Calu3 (cell line): ENCODE results near the gene OR51E2. TPM values are rescaled to one million over a fixed set of nuclear protein-coding genes. Genes with fewer than 3 reads are reported as not detected.

Source experiments
- BruUV-seq: library from RNA; stranded (reverse); fragments of 400-500 nt; replicated peaks from 2 replicates; lab custom pipeline; 2021; lab: Mats Ljungman, UMichigan
- CTCF ChIA-PET: fragments of 300-600 bp; sonication (Branson Sonifier 250); formaldehyde crosslinking; loops from one replicate; lab custom pipeline; 2022; ENCODE audit warnings: antibody characterized with exemption; lab: Charles Lee
- DNase-seq: peaks from one replicate; pipeline ENCODE4 v3.0.0; 2022
- H3K27ac Mint-ChIP-seq: one replicate; pipeline ENCODE4 v1.8.0; 2022; ENCODE audit warnings: mixed read lengths; ENCODE audit not compliant: unreplicated experiment
- H3K27me3 Mint-ChIP-seq: one replicate; pipeline ENCODE4 v1.8.0; 2022; ENCODE audit warnings: mixed read lengths; ENCODE audit not compliant: unreplicated experiment
- H3K36me3 Mint-ChIP-seq: one replicate; pipeline ENCODE4 v1.8.0; 2022; ENCODE audit warnings: mild to moderate bottlenecking, moderate library complexity, mixed read lengths; ENCODE audit not compliant: insufficient read depth, unreplicated experiment
- H3K4me1 Mint-ChIP-seq: one replicate; pipeline ENCODE4 v1.8.0; 2022; ENCODE audit warnings: mild to moderate bottlenecking, low read depth, mixed read lengths; ENCODE audit not compliant: unreplicated experiment
- H3K4me3 Mint-ChIP-seq: one replicate; pipeline ENCODE4 v1.8.0; 2022; ENCODE audit warnings: mild to moderate bottlenecking, low read depth, moderate library complexity, mixed read lengths; ENCODE audit not compliant: unreplicated experiment
- H3K9me3 Mint-ChIP-seq: one replicate; pipeline ENCODE4 v1.8.0; 2022; ENCODE audit warnings: low read depth, mixed read lengths; ENCODE audit not compliant: unreplicated experiment
- CTCF ChIP-seq: fragments of 200-600 bp; IDR thresholded peaks from one replicate; pipeline ENCODE4 v1.8.0; 2022; ENCODE audit warnings: antibody characterized with exemption; ENCODE audit not compliant: unreplicated experiment
- intact Hi-C: fragments of 100-400 bp; cut with micrococcal nuclease; formaldehyde crosslinking; loops from one replicate; pipeline ENCODE4 v1.10.0; 2022; ENCODE audit not compliant: unreplicated experiment
- total RNA-seq: library from RNA; stranded (reverse); gene quantifications from 2 replicates; pipeline ENCODE4 v1.2.3, GENCODE V29; 2022

OR51E2 gene
- total RNA-seq, 1 experiment from 2014 or later, result not detected

- Mint-ChIP-seq H3K27ac (no peak overlapping the region), H3K9me3 (no peaks in the 10 kb centered on the region), H3K27me3 (peaks cover 60% of the 10 kb centered on the region), H3K4me1 (no peaks in the 10 kb centered on the region), H3K4me3 (no peak overlapping the region), H3K36me3 (no peaks in the 10 kb centered on the region)
- BruUV-seq, result no TSS peak
- DNase-seq, result no peak
- intact Hi-C loops, result no loop called here
- no peak for TF ChIP-seq CTCF
- CTCF ChIA-PET, result no interaction called here
These were observed 54.6 kb downstream of the OR51E2 start for GRCh38 chr11:4643076-4643475.

- intact Hi-C loops, result no loop called here
- TF ChIP-seq CTCF, result no peak
- H3K4me3 Mint-ChIP-seq, result no peak overlapping the region
- BruUV-seq, result no TSS peak
- no peak overlapping the region for H3K27ac Mint-ChIP-seq
- H3K27me3 Mint-ChIP-seq, result peaks cover 60% of the 10 kb centered on the region
- H3K36me3 Mint-ChIP-seq, result no peaks in the 10 kb centered on the region
- CTCF ChIA-PET, result no interaction called here
- no peaks in the 10 kb centered on the region for H3K9me3 Mint-ChIP-seq
- DNase-seq, result no peak
- H3K4me1 Mint-ChIP-seq, result no peaks in the 10 kb centered on the region
These were observed 55.6 kb downstream of the OR51E2 start for GRCh38 chr11:4642043-4642442.

GRCh38 chr11:4641501-4641900, 56.2 kb downstream of the OR51E2 start:
- Mint-ChIP-seq H3K4me3 (no peak overlapping the region), H3K36me3 (no peaks in the 10 kb centered on the region), H3K4me1 (no peaks in the 10 kb centered on the region), H3K9me3 (no peaks in the 10 kb centered on the region), H3K27me3 (peaks cover 60% of the 10 kb centered on the region), H3K27ac (no peak overlapping the region)
- no peak for TF ChIP-seq CTCF
- CTCF ChIA-PET, result no interaction called here
- intact Hi-C loops, result no loop called here
- DNase-seq, result no peak
- BruUV-seq, result no TSS peak

GRCh38 chr11:4639931-4640330, 57.7 kb downstream of the OR51E2 start:
- BruUV-seq, result no TSS peak
- no peak for TF ChIP-seq CTCF
- Mint-ChIP-seq H3K27me3 (peaks cover 53% of the 10 kb centered on the region), H3K27ac (no peak overlapping the region), H3K36me3 (no peaks in the 10 kb centered on the region), H3K4me1 (no peaks in the 10 kb centered on the region), H3K4me3 (no peak overlapping the region), H3K9me3 (no peaks in the 10 kb centered on the region)
- CTCF ChIA-PET, result no interaction called here
- DNase-seq, result no peak
- intact Hi-C loops, result no loop called here
